H1 (cell line): ENCODE results near the gene TEX51. TPM values are rescaled to one million over a fixed set of nuclear protein-coding genes. Genes with fewer than 3 reads are reported as not detected.

Experiments
- BCL11A ChIP-seq, 2 experiments: IDR thresholded peaks; one replicate each; pipeline ENCODE4 v1.6.1; 2011; ENCODE audit warnings: low read depth in 2 of 2, low read length in 2 of 2, mild to moderate bottlenecking in 2 of 2
- CBX8 ChIP-seq: fragments of 300-800, 300-1000 bp; sonication (generic); IDR thresholded peaks from 2 replicates; pipeline ENCODE4 v1.7.1; 2016; ENCODE audit warnings: low read depth, low read length, borderline replicate concordance
- CREB1 ChIP-seq: IDR thresholded peaks from 2 replicates; pipeline ENCODE4 v1.6.1; 2012; ENCODE audit warnings: inconsistent platforms
- EGR1 ChIP-seq: IDR thresholded peaks from 2 replicates; pipeline ENCODE4 v1.6.1; 2011; ENCODE audit warnings: low read depth, low read length, borderline replicate concordance
- EZH2 ChIP-seq: fragments of 200-600 bp; sonication (generic); IDR thresholded peaks from 2 replicates; pipeline ENCODE4 v1.7.1; 2012; ENCODE audit warnings: low read depth, mild to moderate bottlenecking, moderate library complexity, low read length, inconsistent platforms; ENCODE audit not compliant: severe bottlenecking
- FOSL1 ChIP-seq: IDR thresholded peaks from 2 replicates; pipeline ENCODE4 v1.6.1; 2011; ENCODE audit warnings: mild to moderate bottlenecking, low read depth, low read length, moderate library complexity; ENCODE audit not compliant: insufficient read depth
- GABPA ChIP-seq: IDR thresholded peaks from 2 replicates; pipeline ENCODE4 v1.6.1; 2011; ENCODE audit warnings: mild to moderate bottlenecking, low read length, moderate library complexity, borderline replicate concordance; ENCODE audit not compliant: insufficient read depth
- KDM1A ChIP-seq: fragments of 200-600, 300-600 bp; sonication (generic); IDR thresholded peaks from 2 replicates; pipeline ENCODE4 v1.7.1; 2016; ENCODE audit warnings: mild to moderate bottlenecking, low read length, borderline replicate concordance
- KDM4A ChIP-seq: IDR thresholded peaks from one replicate; pipeline ENCODE4 v1.7.1; 2012; ENCODE audit warnings: low read depth, mild to moderate bottlenecking, moderate library complexity, low read length, inconsistent platforms; ENCODE audit not compliant: severe bottlenecking
- RAD21 ChIP-seq, 2 experiments: IDR thresholded peaks in 1 of 2; conservative IDR thresholded peaks in 1 of 2; 2 replicates each; pipeline ENCODE4 v1.6.1; 2011; ENCODE audit warnings: low read depth in 2 of 2, low read length in 2 of 2, improper control_type of control experiment in 1 of 2, inconsistent platforms in 1 of 2, mild to moderate bottlenecking in 1 of 2, moderate library complexity in 1 of 2
- RBBP5 ChIP-seq: IDR thresholded peaks from 2 replicates; pipeline ENCODE4 v1.7.1; 2012; ENCODE audit warnings: low read depth, mild to moderate bottlenecking, inconsistent platforms, low read length, moderate library complexity, borderline replicate concordance
- SIN3A ChIP-seq, 2 experiments: IDR thresholded peaks in 1 of 2; conservative IDR thresholded peaks in 1 of 2; 2 replicates each; pipeline ENCODE4 v1.6.1; 2011 to 2012; ENCODE audit warnings: low read length in 2 of 2, improper control_type of control experiment in 1 of 2, low read depth in 1 of 2, mild to moderate bottlenecking in 1 of 2
- SP4 ChIP-seq: IDR thresholded peaks from 2 replicates; pipeline ENCODE4 v1.6.1; 2012; ENCODE audit warnings: low read length, inconsistent platforms
- SUZ12 ChIP-seq: fragments of 200-600 bp; sonication (generic); IDR thresholded peaks from 2 replicates; pipeline ENCODE4 v1.6.1; 2012; ENCODE audit warnings: mild to moderate bottlenecking, inconsistent platforms, low read length, moderate library complexity, mixed read lengths
- TAF7 ChIP-seq: optimal IDR thresholded peaks from 2 replicates; pipeline ENCODE3; 2011; ENCODE audit warnings: low read depth, mild to moderate bottlenecking, inconsistent platforms, low read length, moderate library complexity, borderline replicate concordance
- TCF12 ChIP-seq: IDR thresholded peaks from 2 replicates; pipeline ENCODE4 v1.6.1; 2011; ENCODE audit warnings: low read depth, mild to moderate bottlenecking, low read length
- ZNF274 ChIP-seq: IDR thresholded peaks from 2 replicates; pipeline ENCODE4 v1.7.0; 2012; ENCODE audit warnings: low read length, borderline replicate concordance; ENCODE audit errors: extremely low read depth
- polyA plus RNA-seq, 7 experiments: library from polyadenylated mRNA; depleted of rRNA in 3 of 7; stranded (reverse) in 5 of 7; unstranded in 2 of 7; fragments of >200 nt in 5 of 7; fragments of 200-250 nt in 2 of 7; gene quantifications; 1 replicate in 5 of 7; 2 replicates in 1 of 7; 4 replicates in 1 of 7; pipeline versions ENCODE4 v1.2.1 to v1.2.3, GENCODE V29; 2011 to 2013; ENCODE audit warnings: missing spikeins in 2 of 7, mixed read lengths in 2 of 7
- total RNA-seq: library from RNA; stranded (reverse); fragmentation: NEBNext Ultra II Directional; extraction: Animal tissue kit (Norgen Biotek cat#: 25700); gene quantifications from 2 replicates; pipeline ENCODE4 v1.2.1, GENCODE V29; 2021
- TF ChIP-seq, protein P1 (sequence below), 3 experiments: IDR thresholded peaks; 1 replicate in 2 of 3; 2 replicates in 1 of 3; pipeline versions ENCODE4 v1.5.1 to v1.6.1; 2011; ENCODE audit warnings: low read length in 3 of 3, mild to moderate bottlenecking in 3 of 3, inconsistent platforms in 2 of 3, low read depth in 1 of 3, moderate library complexity in 1 of 3; ENCODE audit not compliant: insufficient read depth in 1 of 3; ENCODE audit errors: control extremely low read depth in 1 of 3

The TEX51 gene
- total and polyA plus RNA-seq, 2 of the 8 experiments (the other 6 are each of a cell fraction or from before 2014, with no cell fraction given), result not detected

DNA sequence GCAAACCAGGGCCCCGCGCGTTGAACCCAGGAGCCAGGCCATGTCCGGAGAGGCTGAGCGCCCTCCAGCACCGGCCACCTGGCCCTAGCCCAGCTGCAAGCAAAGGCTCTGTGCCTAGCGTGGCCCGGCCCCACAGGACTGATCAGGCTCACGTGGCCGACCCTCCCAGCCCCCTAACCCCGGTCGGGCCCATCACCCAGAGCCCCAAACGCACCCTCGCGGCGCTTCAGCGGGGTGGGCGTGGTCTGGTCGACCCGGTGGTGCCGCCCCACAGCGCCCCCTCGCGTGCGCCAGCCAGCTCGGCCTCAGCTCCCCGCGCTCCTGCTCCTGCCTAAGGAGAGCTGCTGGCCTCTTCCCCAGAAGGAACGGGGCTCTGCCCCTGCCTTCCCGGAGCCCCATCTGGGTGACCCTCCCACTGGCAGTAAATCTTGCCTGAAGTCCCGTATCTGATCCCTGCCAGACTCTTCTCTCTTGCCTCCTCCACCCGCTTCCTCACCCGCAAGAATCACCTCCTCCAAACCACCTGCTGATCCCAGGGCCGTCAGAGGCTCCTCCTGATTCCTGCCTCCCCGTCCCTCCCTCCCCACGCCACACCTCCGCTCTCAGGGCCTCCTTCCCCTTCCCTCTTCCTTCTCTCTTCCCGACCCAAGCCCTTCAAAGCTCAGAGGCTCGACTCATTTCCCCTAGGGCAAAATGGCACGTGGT, 12.3 kb upstream of the TEX51 start (continued):
- TF ChIP-seq, protein P1, sequence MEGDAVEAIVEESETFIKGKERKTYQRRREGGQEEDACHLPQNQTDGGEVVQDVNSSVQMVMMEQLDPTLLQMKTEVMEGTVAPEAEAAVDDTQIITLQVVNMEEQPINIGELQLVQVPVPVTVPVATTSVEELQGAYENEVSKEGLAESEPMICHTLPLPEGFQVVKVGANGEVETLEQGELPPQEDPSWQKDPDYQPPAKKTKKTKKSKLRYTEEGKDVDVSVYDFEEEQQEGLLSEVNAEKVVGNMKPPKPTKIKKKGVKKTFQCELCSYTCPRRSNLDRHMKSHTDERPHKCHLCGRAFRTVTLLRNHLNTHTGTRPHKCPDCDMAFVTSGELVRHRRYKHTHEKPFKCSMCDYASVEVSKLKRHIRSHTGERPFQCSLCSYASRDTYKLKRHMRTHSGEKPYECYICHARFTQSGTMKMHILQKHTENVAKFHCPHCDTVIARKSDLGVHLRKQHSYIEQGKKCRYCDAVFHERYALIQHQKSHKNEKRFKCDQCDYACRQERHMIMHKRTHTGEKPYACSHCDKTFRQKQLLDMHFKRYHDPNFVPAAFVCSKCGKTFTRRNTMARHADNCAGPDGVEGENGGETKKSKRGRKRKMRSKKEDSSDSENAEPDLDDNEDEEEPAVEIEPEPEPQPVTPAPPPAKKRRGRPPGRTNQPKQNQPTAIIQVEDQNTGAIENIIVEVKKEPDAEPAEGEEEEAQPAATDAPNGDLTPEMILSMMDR (IDR thresholded peaks at IDR 0.05; ENCODE audit: control extremely low read depth in 1 of 3, insufficient read depth in 1 of 3, low read depth in 1 of 3, low read length in 3 of 3), result peak; percentile 81 to 94 (median 94)
- TF ChIP-seq EGR1, result no peak
- peak; percentile 43; the same call in 1 of the 2 replicates for TF ChIP-seq CREB1
- no peak for TF ChIP-seq FOSL1
- 0 out of 2 replicates have a peak, but pooled peaks have one; percentile 2 for TF ChIP-seq SUZ12
- TF ChIP-seq RBBP5, result no peak
- TF ChIP-seq SIN3A (conservative IDR thresholded peaks at IDR 0.05 in 1 of 2, IDR thresholded peaks at IDR 0.05 in 1 of 2; ENCODE audit: low read depth in 1 of 2, low read length in 2 of 2), result no peak
- TF ChIP-seq ZNF274, result no peak
- no peak for TF ChIP-seq BCL11A (IDR thresholded peaks at IDR 0.05; ENCODE audit: low read depth in 2 of 2, low read length in 2 of 2)
- no peak for TF ChIP-seq TCF12
- TF ChIP-seq GABPA, result no peak
- TF ChIP-seq RAD21 (IDR thresholded peaks at IDR 0.05 in 1 of 2, conservative IDR thresholded peaks at IDR 0.05 in 1 of 2; ENCODE audit: low read depth in 2 of 2, low read length in 2 of 2), result peak; percentile 57 to 70
- no peak for TF ChIP-seq TAF7
- peak; percentile 65 for TF ChIP-seq KDM4A
- no peak for TF ChIP-seq KDM1A
- TF ChIP-seq CBX8, result no peak
- TF ChIP-seq SP4, result no peak
- no peak for TF ChIP-seq EZH2
